ENCODE results near the gene TUBA8. TPM values are rescaled to one million over a fixed set of nuclear protein-coding genes. Genes with fewer than 3 reads are reported as not detected.
A peak's percentile ranks its signal among the peaks of the same experiment; 100 is the strongest.

Gene TUBA8
- total RNA-seq, 2 donors from 2014 or later: 2.3 to 27.0 TPM

- no peaks in the 10 kb centered on the region for H3K9me3 ChIP-seq (ENCODE audit: control insufficient read depth, low read length, poor library complexity, severe bottlenecking)
- peaks cover 43% of the 10 kb centered on the region for H3K4me1 Mint-ChIP-seq
- no peak for ATAC-seq
- H3K27me3 Mint-ChIP-seq: no peaks in the 10 kb centered on the region
- H3K4me3 Mint-ChIP-seq: peak overlapping the region; percentile 47
- H3K36me3 Mint-ChIP-seq (ENCODE audit: low read depth): peaks cover 20% of the 10 kb centered on the region
- peak overlapping the region; percentile 32 for H3K27ac Mint-ChIP-seq
- no peak for DNase-seq
Measured at GRCh38 chr22:18081416-18081815, 29.2 kb upstream of the TUBA8 start.

GRCh38 chr22:18082467-18082866 lies 28.1 kb upstream of the TUBA8 start:
- H3K27ac Mint-ChIP-seq: peak overlapping the region; percentile 32
- H3K9me3 ChIP-seq (ENCODE audit: control insufficient read depth, low read length, poor library complexity, severe bottlenecking): no peaks in the 10 kb centered on the region
- ATAC-seq: no peak
- H3K4me1 Mint-ChIP-seq: peaks cover 37% of the 10 kb centered on the region
- H3K27me3 Mint-ChIP-seq: no peaks in the 10 kb centered on the region
- no peak overlapping the region for H3K4me3 Mint-ChIP-seq
- DNase-seq: no peak
- peaks cover 20% of the 10 kb centered on the region for H3K36me3 Mint-ChIP-seq (ENCODE audit: low read depth)

GRCh38 chr22:18083406-18083805 lies 27.2 kb upstream of the TUBA8 start:
- Mint-ChIP-seq H3K4me1 (peaks cover 34% of the 10 kb centered on the region), H3K27me3 (no peaks in the 10 kb centered on the region), H3K4me3 (no peak overlapping the region), H3K27ac (no peak overlapping the region), H3K36me3 (ENCODE audit: low read depth) (peaks cover 20% of the 10 kb centered on the region)
- no peaks in the 10 kb centered on the region for H3K9me3 ChIP-seq (ENCODE audit: control insufficient read depth, low read length, poor library complexity, severe bottlenecking)
- no peak for ATAC-seq
- DNase-seq: no peak

- peaks cover 30% of the 10 kb centered on the region for H3K4me1 Mint-ChIP-seq
- no peaks in the 10 kb centered on the region for H3K9me3 ChIP-seq (ENCODE audit: control insufficient read depth, low read length, poor library complexity, severe bottlenecking)
- DNase-seq: no peak
- peaks cover 19% of the 10 kb centered on the region for H3K36me3 Mint-ChIP-seq (ENCODE audit: low read depth)
- no peaks in the 10 kb centered on the region for H3K27me3 Mint-ChIP-seq
- no peak overlapping the region for H3K4me3 Mint-ChIP-seq
- no peak overlapping the region for H3K27ac Mint-ChIP-seq
- no peak for ATAC-seq
Measured at GRCh38 chr22:18085188-18085587, 25.4 kb upstream of the TUBA8 start.

GRCh38 chr22:18087350-18087855 lies 23.2 kb upstream of the TUBA8 start:
- H3K27ac Mint-ChIP-seq: no peak overlapping the region
- H3K4me3 Mint-ChIP-seq: no peak overlapping the region
- peaks cover 31% of the 10 kb centered on the region for H3K4me1 Mint-ChIP-seq
- no peak for ATAC-seq
- DNase-seq: no peak
- peaks cover 4% of the 10 kb centered on the region for H3K36me3 Mint-ChIP-seq (ENCODE audit: low read depth)
- H3K9me3 ChIP-seq (ENCODE audit: control insufficient read depth, low read length, poor library complexity, severe bottlenecking): no peaks in the 10 kb centered on the region
- no peaks in the 10 kb centered on the region for H3K27me3 Mint-ChIP-seq

- peak overlapping the region; percentile 57 for H3K4me3 Mint-ChIP-seq
- no peaks in the 10 kb centered on the region for H3K27me3 Mint-ChIP-seq
- ATAC-seq (peak; percentile 47), DNase-seq (peak in 2 of 3 donors; percentile 18 to 20)
- no peaks in the 10 kb centered on the region for H3K9me3 ChIP-seq (ENCODE audit: control insufficient read depth, low read length, poor library complexity, severe bottlenecking)
- H3K36me3 Mint-ChIP-seq (ENCODE audit: low read depth): peaks cover 3% of the 10 kb centered on the region
- peak overlapping the region; percentile 92 for H3K27ac Mint-ChIP-seq
- H3K4me1 Mint-ChIP-seq: peaks cover 24% of the 10 kb centered on the region
Measured at GRCh38 chr22:18088825-18089568, 21.6 kb upstream of the TUBA8 start.

- H3K27me3 Mint-ChIP-seq: no peaks in the 10 kb centered on the region
- peak overlapping the region; percentile 36 for H3K4me3 Mint-ChIP-seq
- peak overlapping the region; percentile 92 for H3K27ac Mint-ChIP-seq
- DNase-seq (no peak), ATAC-seq (no peak)
- no peaks in the 10 kb centered on the region for H3K9me3 ChIP-seq (ENCODE audit: control insufficient read depth, low read length, poor library complexity, severe bottlenecking)
- H3K4me1 Mint-ChIP-seq: peaks cover 24% of the 10 kb centered on the region
- peaks cover 2% of the 10 kb centered on the region for H3K36me3 Mint-ChIP-seq (ENCODE audit: low read depth)
Measured at GRCh38 chr22:18090286-18090685, 20.3 kb upstream of the TUBA8 start.

- Mint-ChIP-seq H3K27me3 (no peaks in the 10 kb centered on the region), H3K27ac (peak overlapping the region; percentile 99), H3K4me3 (peak overlapping the region; percentile 92), H3K36me3 (ENCODE audit: low read depth) (peaks cover 2% of the 10 kb centered on the region), H3K4me1 (peaks cover 24% of the 10 kb centered on the region)
- DNase-seq: no peak
- peak; percentile 29 for ATAC-seq
- H3K9me3 ChIP-seq (ENCODE audit: control insufficient read depth, low read length, poor library complexity, severe bottlenecking): no peaks in the 10 kb centered on the region
Measured at GRCh38 chr22:18091478-18091877, 19.1 kb upstream of the TUBA8 start.

GRCh38 chr22:18091916-18092526 lies 18.6 kb upstream of the TUBA8 start:
- peaks cover 5% of the 10 kb centered on the region for H3K36me3 Mint-ChIP-seq (ENCODE audit: low read depth)
- H3K4me1 Mint-ChIP-seq: peaks cover 28% of the 10 kb centered on the region
- DNase-seq (peak in 2 of 3 donors; percentile 19 to 35), ATAC-seq (peak; percentile 82)
- peak overlapping the region; percentile 99 for H3K27ac Mint-ChIP-seq
- no peaks in the 10 kb centered on the region for H3K27me3 Mint-ChIP-seq
- no peaks in the 10 kb centered on the region for H3K9me3 ChIP-seq (ENCODE audit: control insufficient read depth, low read length, poor library complexity, severe bottlenecking)
- peak overlapping the region; percentile 92 for H3K4me3 Mint-ChIP-seq

GRCh38 chr22:18093661-18094060 lies 16.9 kb upstream of the TUBA8 start:
- H3K36me3 Mint-ChIP-seq (ENCODE audit: low read depth): peaks cover 5% of the 10 kb centered on the region

GRCh38 chr22:18095101-18095805 lies 15.4 kb upstream of the TUBA8 start:
- H3K9me3 ChIP-seq (ENCODE audit: control insufficient read depth, low read length, poor library complexity, severe bottlenecking): no peaks in the 10 kb centered on the region
- peaks cover 11% of the 10 kb centered on the region for H3K36me3 Mint-ChIP-seq (ENCODE audit: low read depth)
- ATAC-seq (no peak), DNase-seq (no peak)
- no peak overlapping the region for H3K27ac Mint-ChIP-seq
- no peaks in the 10 kb centered on the region for H3K27me3 Mint-ChIP-seq
- peaks cover 19% of the 10 kb centered on the region for H3K4me1 Mint-ChIP-seq
- H3K4me3 Mint-ChIP-seq: no peak overlapping the region

More at GRCh38 chr22:18093661-18094060, 16.9 kb upstream of the TUBA8 start:
- ATAC-seq (no peak), DNase-seq (no peak)
- no peak overlapping the region for H3K27ac Mint-ChIP-seq
- H3K4me1 Mint-ChIP-seq: peaks cover 25% of the 10 kb centered on the region
- H3K4me3 Mint-ChIP-seq: no peak overlapping the region
- no peaks in the 10 kb centered on the region for H3K27me3 Mint-ChIP-seq
- H3K9me3 ChIP-seq (ENCODE audit: control insufficient read depth, low read length, poor library complexity, severe bottlenecking): no peaks in the 10 kb centered on the region

- no peaks in the 10 kb centered on the region for H3K9me3 ChIP-seq (ENCODE audit: control insufficient read depth, low read length, poor library complexity, severe bottlenecking)
- peaks cover 16% of the 10 kb centered on the region for H3K36me3 Mint-ChIP-seq (ENCODE audit: low read depth)
- peaks cover 13% of the 10 kb centered on the region for H3K4me1 Mint-ChIP-seq
- peak overlapping the region; percentile 83 for H3K27ac Mint-ChIP-seq
- no peaks in the 10 kb centered on the region for H3K27me3 Mint-ChIP-seq
- DNase-seq: no peak
- ATAC-seq: no peak
- no peak overlapping the region for H3K4me3 Mint-ChIP-seq
Measured at GRCh38 chr22:18096823-18097222, 13.8 kb upstream of the TUBA8 start.

GRCh38 chr22:18100781-18101180 lies 9.8 kb upstream of the TUBA8 start:
- DNase-seq: no peak
- peaks cover 11% of the 10 kb centered on the region for H3K4me1 Mint-ChIP-seq
- peaks cover 25% of the 10 kb centered on the region for H3K36me3 Mint-ChIP-seq (ENCODE audit: low read depth)
- no peak overlapping the region for H3K4me3 Mint-ChIP-seq
- H3K27ac Mint-ChIP-seq: no peak overlapping the region
- no peak for ATAC-seq
- H3K9me3 ChIP-seq (ENCODE audit: control insufficient read depth, low read length, poor library complexity, severe bottlenecking): no peaks in the 10 kb centered on the region
- peaks cover 16% of the 10 kb centered on the region for H3K27me3 Mint-ChIP-seq
